ENCODE data around the gene MAPKAPK2.
A peak's percentile ranks its signal among the peaks of the same experiment; 100 is the strongest.

GRCh38 chr1:206635080-206635977 lies 49.4 kb upstream of the MAPKAPK2 start, which contains the start of gene DYRK3:
- TF ChIP-seq LEF1 (IDR thresholded peaks at IDR 0.05; ENCODE audit: borderline replicate concordance) (no peak), NFRKB (IDR thresholded peaks at IDR 0.05) (no peak), BHLHE40 (IDR thresholded peaks at IDR 0.05; ENCODE audit: borderline replicate concordance) (no peak), FOXA1 (IDR thresholded peaks at IDR 0.05) (no peak), SP1 (IDR thresholded peaks at IDR 0.05) (no peak), ELF4 (IDR thresholded peaks at IDR 0.05) (no peak), L3MBTL2 (conservative IDR thresholded peaks at IDR 0.05) (peak; percentile 93), PKNOX1 (IDR thresholded peaks at IDR 0.05) (no peak), ZNF384 (IDR thresholded peaks at IDR 0.05) (no peak), SUZ12 (IDR thresholded peaks at IDR 0.05) (no peak), FOXK2 (IDR thresholded peaks at IDR 0.05) (no peak), TARDBP (IDR thresholded peaks at IDR 0.05) (no peak), FOXM1 (IDR thresholded peaks at IDR 0.05; ENCODE audit: borderline replicate concordance) (no peak), HDGF (IDR thresholded peaks at IDR 0.05; ENCODE audit: borderline replicate concordance) (no peak)
